GM13977 (cell line): Measurements from ENCODE around the gene TMEM203.

Experiments
- DNase-seq: peaks from one replicate; pipeline ENCODE4 v3.0.0; 2012; ENCODE audit warnings: low spot score
- CTCF ChIP-seq: IDR thresholded peaks from 2 replicates; pipeline ENCODE4 v1.5.1; 2012; ENCODE audit warnings: mild to moderate bottlenecking, control low read depth; ENCODE audit not compliant: insufficient read depth; ENCODE audit errors: extremely low read depth, missing control alignments
- in situ Hi-C: fragments of 300-500 bp; cut with MboI; formaldehyde crosslinking; loops from one replicate; pipeline ENCODE4 v1.12.0; 2022; ENCODE audit warnings: low sequenced_read_pairs, low pct_unique_long_range_greater_than_20kb, mixed read lengths, inconsistent platforms; ENCODE audit not compliant: unreplicated experiment

Gene TMEM203

GRCh38 chr9:137234055-137234697 is 28.7 kb upstream of the TMEM203 start:
- no peak for DNase-seq
- in situ Hi-C loops: no loop called here
- no peak for TF ChIP-seq CTCF

- no peak for DNase-seq
- no peak for TF ChIP-seq CTCF
These were observed 27.9 kb upstream of the TMEM203 start for GRCh38 chr9:137233143-137233980.

GRCh38 chr9:137232510-137232909 is 27.1 kb upstream of the TMEM203 start:
- DNase-seq: no peak
- in situ Hi-C loops: no loop called here
- TF ChIP-seq CTCF: no peak

More at GRCh38 chr9:137233143-137233980, 27.9 kb upstream of the TMEM203 start:
- in situ Hi-C loops: no loop called here

- TF ChIP-seq CTCF: no peak
- in situ Hi-C loops: no loop called here
- DNase-seq: no peak
These were observed 26.7 kb upstream of the TMEM203 start for GRCh38 chr9:137232101-137232500.

GRCh38 chr9:137231372-137232039 is 26.1 kb upstream of the TMEM203 start:
- no peak for TF ChIP-seq CTCF
- in situ Hi-C loops: no loop called here
- DNase-seq: no peak

- in situ Hi-C loops: no loop called here
- TF ChIP-seq CTCF: no peak
- DNase-seq: no peak
These were observed 25.4 kb upstream of the TMEM203 start, which contains the start of gene SLC34A3 for GRCh38 chr9:137230705-137231371. Gene SLC34A3 (plus strand): TSS chr9:137230901. CDS start chr9:137231703, 802 bp downstream.
